Natural killer cell (primary cell): ENCODE results near the gene CDH5. TPM values are rescaled to one million over a fixed set of nuclear protein-coding genes. Genes with fewer than 3 reads are reported as not detected.

Source experiments
- ATAC-seq, 3 donors: fragments of 150-1000 bp in 2 of 3; fragments of 200-7000 bp in 1 of 3; cut with Tn5 transposase; 1 replicate in 1 of 3; 2 replicates in 2 of 3; pipeline ENCODE4 v1.10.0; 2021; ENCODE audit warnings: mild to moderate bottlenecking in 2 of 3, moderate library complexity in 2 of 3
- DNase-seq, 2 donors: peaks; one replicate each; pipeline versions ENCODE4 v3.0.0 to v3.0.0-alpha.2; 2013 to 2021; ENCODE audit warnings: mixed read lengths in 1 of 2
- H3K27ac ChIP-seq: one replicate; pipeline ENCODE4 v1.5.1; 2013; ENCODE audit warnings: mild to moderate bottlenecking, low read length
- H3K27me3 ChIP-seq: one replicate; pipeline ENCODE4 v1.6.1; 2013; ENCODE audit warnings: low read length; ENCODE audit not compliant: control insufficient read depth, insufficient read depth
- H3K36me3 ChIP-seq: one replicate; pipeline ENCODE4 v1.6.1; 2013; ENCODE audit warnings: low read length; ENCODE audit not compliant: control insufficient read depth, insufficient read depth
- H3K4me1 ChIP-seq: one replicate; pipeline ENCODE4 v1.6.1; 2013; ENCODE audit warnings: low read length; ENCODE audit not compliant: control insufficient read depth, insufficient read depth
- H3K4me3 ChIP-seq: one replicate; pipeline ENCODE4 v1.5.1; 2013; ENCODE audit warnings: low read length
- H3K9me3 ChIP-seq: one replicate; pipeline ENCODE4 v1.6.1; 2013; ENCODE audit warnings: low read length; ENCODE audit not compliant: control insufficient read depth, insufficient read depth
- H3K27ac Mint-ChIP-seq, 2 donors: one replicate each; pipeline ENCODE4 v1.8.0; 2022; ENCODE audit warnings: mild to moderate bottlenecking in 2 of 2, mixed read lengths in 2 of 2, moderate library complexity in 1 of 2
- H3K27me3 Mint-ChIP-seq, 2 donors: one replicate each; pipeline ENCODE4 v1.8.0; 2022; ENCODE audit warnings: low read depth in 2 of 2, mixed read lengths in 2 of 2
- H3K36me3 Mint-ChIP-seq: one replicate; pipeline ENCODE4 v1.8.0; 2022; ENCODE audit warnings: mixed read lengths
- H3K4me1 Mint-ChIP-seq, 2 donors: one replicate each; pipeline ENCODE4 v1.8.0; 2022; ENCODE audit warnings: mixed read lengths in 2 of 2
- H3K4me3 Mint-ChIP-seq: one replicate; pipeline ENCODE4 v1.8.0; 2022; ENCODE audit warnings: mild to moderate bottlenecking, moderate library complexity, mixed read lengths
- H3K9me3 Mint-ChIP-seq, 2 donors: one replicate each; pipeline ENCODE4 v1.8.0; 2022; ENCODE audit warnings: mixed read lengths in 2 of 2
- WGBS: methylation state at CpG from one replicate; pipeline ENCODE4 v1.1.7; 2013; ENCODE audit warnings: missing lambda C conversion rate; ENCODE audit not compliant: insufficient coverage; 5-methylcytosine and 5-hydroxymethylcytosine counted together
- intact Hi-C: fragments of 100-400 bp; cut with micrococcal nuclease; formaldehyde crosslinking; loops from one replicate; pipeline ENCODE4 v1.14.2; 2022
- total RNA-seq, 4 donors: library from RNA; stranded (reverse); fragments of 120-200 nt in 1 of 4; gene quantifications; one replicate each; pipeline versions ENCODE4 v1.2.3 to v1.2.4, GENCODE V29; 2013 to 2022
- TF ChIP-seq, protein P1 (sequence below): fragments of 200-600 bp; IDR thresholded peaks from one replicate; pipeline ENCODE4 v1.8.0; 2022; ENCODE audit warnings: antibody characterized with exemption

CDH5 gene
- total RNA-seq, 3 donors from 2014 or later (not counting 1 experiment from before 2014, with no cell fraction given) = not detected

GRCh38 chr16:66416939-66417700, 50.6 kb downstream of the CDH5 start:
- intact Hi-C loops = no loop called here
- peaks cover 0 to 5% of the 10 kb centered on the region in 2 donors for H3K4me1 Mint-ChIP-seq
- Histone ChIP-seq H3K36me3 (no peaks in the 10 kb centered on the region), H3K9me3 (no peaks in the 10 kb centered on the region), H3K27ac (no peak overlapping the region), H3K4me1 (no peaks in the 10 kb centered on the region), H3K27me3 (no peaks in the 10 kb centered on the region), H3K4me3 (no peak overlapping the region)
- DNase-seq (no peak), ATAC-seq (no peak)
- TF ChIP-seq, protein P1, sequence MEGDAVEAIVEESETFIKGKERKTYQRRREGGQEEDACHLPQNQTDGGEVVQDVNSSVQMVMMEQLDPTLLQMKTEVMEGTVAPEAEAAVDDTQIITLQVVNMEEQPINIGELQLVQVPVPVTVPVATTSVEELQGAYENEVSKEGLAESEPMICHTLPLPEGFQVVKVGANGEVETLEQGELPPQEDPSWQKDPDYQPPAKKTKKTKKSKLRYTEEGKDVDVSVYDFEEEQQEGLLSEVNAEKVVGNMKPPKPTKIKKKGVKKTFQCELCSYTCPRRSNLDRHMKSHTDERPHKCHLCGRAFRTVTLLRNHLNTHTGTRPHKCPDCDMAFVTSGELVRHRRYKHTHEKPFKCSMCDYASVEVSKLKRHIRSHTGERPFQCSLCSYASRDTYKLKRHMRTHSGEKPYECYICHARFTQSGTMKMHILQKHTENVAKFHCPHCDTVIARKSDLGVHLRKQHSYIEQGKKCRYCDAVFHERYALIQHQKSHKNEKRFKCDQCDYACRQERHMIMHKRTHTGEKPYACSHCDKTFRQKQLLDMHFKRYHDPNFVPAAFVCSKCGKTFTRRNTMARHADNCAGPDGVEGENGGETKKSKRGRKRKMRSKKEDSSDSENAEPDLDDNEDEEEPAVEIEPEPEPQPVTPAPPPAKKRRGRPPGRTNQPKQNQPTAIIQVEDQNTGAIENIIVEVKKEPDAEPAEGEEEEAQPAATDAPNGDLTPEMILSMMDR = no peak
- H3K27me3 Mint-ChIP-seq = peaks cover 17 to 19% of the 10 kb centered on the region in 2 donors
- H3K9me3 Mint-ChIP-seq = no peaks in the 10 kb centered on the region
- H3K36me3 Mint-ChIP-seq = no peaks in the 10 kb centered on the region
- H3K4me3 Mint-ChIP-seq = no peak overlapping the region
- H3K27ac Mint-ChIP-seq = no peak overlapping the region
- 95% methylated on average over 7 of the region's 9 CpGs for WGBS

DNA sequence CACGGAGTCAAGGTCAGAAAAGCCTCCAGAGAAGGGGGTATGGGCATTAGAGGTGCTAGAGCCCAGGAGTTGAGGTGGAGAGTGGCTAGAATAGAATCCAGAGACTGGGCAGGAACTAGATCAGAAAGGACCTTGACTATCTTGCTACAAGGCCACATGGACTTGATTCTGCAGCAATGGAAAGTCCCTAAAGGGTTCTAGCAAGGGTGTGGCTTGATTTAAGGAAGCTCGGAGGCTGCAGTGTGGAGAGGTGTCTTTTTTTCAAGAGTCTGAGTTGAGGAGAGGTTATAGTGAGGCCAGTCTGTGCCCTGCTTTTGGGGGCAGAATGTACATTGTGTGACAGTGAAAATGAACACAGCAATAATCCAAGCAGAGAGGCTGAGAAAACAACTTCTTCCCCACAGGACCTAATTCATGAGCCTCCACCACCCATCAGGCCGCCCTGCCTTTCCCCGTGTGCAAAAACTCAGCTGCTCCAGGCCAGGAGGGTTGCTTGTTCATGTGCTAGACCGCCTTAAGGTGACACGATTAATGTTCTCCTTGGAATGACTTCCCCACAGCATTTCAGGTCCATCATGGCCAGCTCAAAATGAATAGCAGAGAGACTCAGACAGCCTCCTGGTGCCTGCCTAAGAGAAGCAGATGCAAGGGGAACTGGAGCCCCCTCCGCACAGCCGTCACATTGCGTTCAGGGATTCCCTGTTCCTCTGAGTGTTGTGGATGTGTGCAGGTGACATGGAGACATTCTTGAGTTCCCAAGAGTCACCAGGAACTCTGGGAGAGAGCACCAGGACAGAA, 51.9 kb downstream of the CDH5 start:
- DNase-seq (no peak), ATAC-seq (no peak)
- no peak overlapping the region for H3K4me3 ChIP-seq
- no peaks in the 10 kb centered on the region for H3K27me3 ChIP-seq
- H3K9me3 ChIP-seq = no peaks in the 10 kb centered on the region
- no peaks in the 10 kb centered on the region for H3K36me3 ChIP-seq
- H3K4me1 ChIP-seq = no peaks in the 10 kb centered on the region
- intact Hi-C loops = no loop called here
- 89% methylated on average over 9 of the region's 9 CpGs for WGBS
- TF ChIP-seq, protein P1 = no peak
- H3K4me1 Mint-ChIP-seq = peaks cover 0 to 5% of the 10 kb centered on the region in 2 donors
- H3K9me3 Mint-ChIP-seq = no peaks in the 10 kb centered on the region
- H3K27ac Mint-ChIP-seq = no peak overlapping the region
- no peak overlapping the region for H3K4me3 Mint-ChIP-seq
- H3K27me3 Mint-ChIP-seq = peaks cover 19 to 25% of the 10 kb centered on the region in 2 donors
- no peak overlapping the region for H3K27ac ChIP-seq
- H3K36me3 Mint-ChIP-seq = no peaks in the 10 kb centered on the region

- no peaks in the 10 kb centered on the region for H3K36me3 Mint-ChIP-seq
- no peaks in the 10 kb centered on the region for H3K9me3 Mint-ChIP-seq
- intact Hi-C loops = no loop called here
These were observed 53.0 kb downstream of the CDH5 start for GRCh38 chr16:66419527-66419926.

More at GRCh38 chr16:66419527-66419926, 53.0 kb downstream of the CDH5 start:
- peaks cover 0 to 5% of the 10 kb centered on the region in 2 donors for H3K4me1 Mint-ChIP-seq
- H3K4me1 ChIP-seq = no peaks in the 10 kb centered on the region
- TF ChIP-seq, protein P1 = no peak
- no peak for ATAC-seq
- peaks cover 27 to 30% of the 10 kb centered on the region in 2 donors for H3K27me3 Mint-ChIP-seq
- H3K27me3 ChIP-seq = no peaks in the 10 kb centered on the region
- DNase-seq = no peak
- no peaks in the 10 kb centered on the region for H3K9me3 ChIP-seq
- WGBS = 80% methylated on average over 3 of the region's 3 CpGs
- H3K27ac Mint-ChIP-seq = no peak overlapping the region
- H3K27ac ChIP-seq = no peak overlapping the region
- H3K4me3 Mint-ChIP-seq = no peak overlapping the region
- no peak overlapping the region for H3K4me3 ChIP-seq
- H3K36me3 ChIP-seq = no peaks in the 10 kb centered on the region
